Measurements from ENCODE around the gene LOXHD1.

LOXHD1 gene

GRCh38 chr18:46680784-46681695, 24.0 kb upstream of the LOXHD1 start:
- H3K79me1 ChIP-seq (ENCODE audit: low read length) = no peaks in the 10 kb centered on the region
- no CpG with 5 or more reads among the region's 12 CpGs for WGBS (ENCODE audit: extremely low coverage, insufficient coverage, insufficient read length)
- H2BK5ac ChIP-seq (ENCODE audit: low read depth, low read length, poor library complexity) = no peak overlapping the region
- no peaks in the 10 kb centered on the region for H3K4me1 ChIP-seq (ENCODE audit: control insufficient read depth in 1 of 2, insufficient read depth in 2 of 2, low read length in 2 of 2)
- DNase-seq = no peak
- no peak overlapping the region for H3K4ac ChIP-seq (ENCODE audit: low read depth, low read length)
- no peak overlapping the region for H4K8ac ChIP-seq (ENCODE audit: low read depth, low read length)
- no peak overlapping the region for H3K27ac ChIP-seq (ENCODE audit: low read depth, low read length)
- H3K4me3 ChIP-seq (ENCODE audit: low read depth, low read length) = no peak overlapping the region
- H4K12ac ChIP-seq (ENCODE audit: low read depth, low read length) = no peak overlapping the region
- H2BK12ac ChIP-seq (ENCODE audit: low read length) = no peak overlapping the region
- H4K91ac ChIP-seq (ENCODE audit: low read depth, low read length) = no peak overlapping the region
- no peak overlapping the region for H3K18ac ChIP-seq (ENCODE audit: low read length)
- H3K9ac ChIP-seq (ENCODE audit: low read length) = no peak overlapping the region
- H3K23ac ChIP-seq (ENCODE audit: low read length) = no peak overlapping the region
- no peak overlapping the region for H2BK120ac ChIP-seq (ENCODE audit: insufficient read depth, low read length, poor library complexity)
- H2AFZ ChIP-seq (ENCODE audit: insufficient read depth, low read length, poor library complexity) = no peak overlapping the region
- H3K14ac ChIP-seq (ENCODE audit: low read length) = no peak overlapping the region
- no peak overlapping the region for H2AK5ac ChIP-seq (ENCODE audit: low read length)
- no peak overlapping the region for H3K4me2 ChIP-seq (ENCODE audit: low read length)
- H3K9me3 ChIP-seq (ENCODE audit: insufficient read depth, low read depth, low read length) = peaks cover 2% of the 10 kb centered on the region
- H3K36me3 ChIP-seq (ENCODE audit: control insufficient read depth in 1 of 2, insufficient read depth in 2 of 2, low read length in 2 of 2) = no peaks in the 10 kb centered on the region
- no peaks in the 10 kb centered on the region for H3K79me2 ChIP-seq (ENCODE audit: control insufficient read depth, insufficient read depth, low read length, poor library complexity)
- H3K27me3 ChIP-seq (ENCODE audit: insufficient read depth, low read length) = no peaks in the 10 kb centered on the region

GRCh38 chr18:46679846-46680598, 23.0 kb upstream of the LOXHD1 start:
- no peak overlapping the region for H2BK5ac ChIP-seq (ENCODE audit: low read depth, low read length, poor library complexity)
- H4K8ac ChIP-seq (ENCODE audit: low read depth, low read length) = no peak overlapping the region
- H3K14ac ChIP-seq (ENCODE audit: low read length) = no peak overlapping the region
- no peak overlapping the region for H4K91ac ChIP-seq (ENCODE audit: low read depth, low read length)
- H2BK12ac ChIP-seq (ENCODE audit: low read length) = no peak overlapping the region
- H3K27ac ChIP-seq (ENCODE audit: low read depth, low read length) = no peak overlapping the region
- no peak overlapping the region for H3K23ac ChIP-seq (ENCODE audit: low read length)
- no peaks in the 10 kb centered on the region for H3K79me1 ChIP-seq (ENCODE audit: low read length)
- H3K36me3 ChIP-seq (ENCODE audit: control insufficient read depth in 1 of 2, insufficient read depth in 2 of 2, low read length in 2 of 2) = no peaks in the 10 kb centered on the region
- H3K79me2 ChIP-seq (ENCODE audit: control insufficient read depth, insufficient read depth, low read length, poor library complexity) = no peaks in the 10 kb centered on the region
- peaks cover 2% of the 10 kb centered on the region for H3K9me3 ChIP-seq (ENCODE audit: insufficient read depth, low read depth, low read length)
- H3K18ac ChIP-seq (ENCODE audit: low read length) = no peak overlapping the region
- H3K4me2 ChIP-seq (ENCODE audit: low read length) = no peak overlapping the region
- H2AFZ ChIP-seq (ENCODE audit: insufficient read depth, low read length, poor library complexity) = no peak overlapping the region
- H2BK120ac ChIP-seq (ENCODE audit: insufficient read depth, low read length, poor library complexity) = no peak overlapping the region
- no peak overlapping the region for H3K4me3 ChIP-seq (ENCODE audit: low read depth, low read length)
- no peaks in the 10 kb centered on the region for H3K4me1 ChIP-seq (ENCODE audit: control insufficient read depth in 1 of 2, insufficient read depth in 2 of 2, low read length in 2 of 2)
- no CpG with 5 or more reads among the region's 52 CpGs for WGBS (ENCODE audit: extremely low coverage, insufficient coverage, insufficient read length)
- H3K4ac ChIP-seq (ENCODE audit: low read depth, low read length) = no peak overlapping the region
- H3K9ac ChIP-seq (ENCODE audit: low read length) = no peak overlapping the region
- H3K27me3 ChIP-seq (ENCODE audit: insufficient read depth, low read length) = no peaks in the 10 kb centered on the region
- DNase-seq = no peak
- H4K12ac ChIP-seq (ENCODE audit: low read depth, low read length) = no peak overlapping the region
- no peak overlapping the region for H2AK5ac ChIP-seq (ENCODE audit: low read length)

GRCh38 chr18:46678785-46679399, 21.9 kb upstream of the LOXHD1 start:
- H3K79me2 ChIP-seq (ENCODE audit: control insufficient read depth, insufficient read depth, low read length, poor library complexity) = no peaks in the 10 kb centered on the region
- no peaks in the 10 kb centered on the region for H3K4me1 ChIP-seq (ENCODE audit: control insufficient read depth in 1 of 2, insufficient read depth in 2 of 2, low read length in 2 of 2)

GRCh38 chr18:46678041-46678440, 21.0 kb upstream of the LOXHD1 start:
- Histone ChIP-seq H4K12ac (ENCODE audit: low read depth, low read length) (no peak overlapping the region), H4K91ac (ENCODE audit: low read depth, low read length) (no peak overlapping the region)

More at GRCh38 chr18:46678785-46679399, 21.9 kb upstream of the LOXHD1 start:
- Histone ChIP-seq H2BK5ac (ENCODE audit: low read depth, low read length, poor library complexity) (no peak overlapping the region), H3K14ac (ENCODE audit: low read length) (no peak overlapping the region), H2BK120ac (ENCODE audit: insufficient read depth, low read length, poor library complexity) (no peak overlapping the region), H3K27ac (ENCODE audit: low read depth, low read length) (no peak overlapping the region), H4K12ac (ENCODE audit: low read depth, low read length) (no peak overlapping the region), H2AK5ac (ENCODE audit: low read length) (no peak overlapping the region), H2BK12ac (ENCODE audit: low read length) (no peak overlapping the region), H3K27me3 (ENCODE audit: insufficient read depth, low read length) (no peaks in the 10 kb centered on the region), H3K9me3 (ENCODE audit: insufficient read depth, low read depth, low read length) (peaks cover 2% of the 10 kb centered on the region), H3K4ac (ENCODE audit: low read depth, low read length) (no peak overlapping the region), H3K9ac (ENCODE audit: low read length) (no peak overlapping the region), H4K8ac (ENCODE audit: low read depth, low read length) (no peak overlapping the region), H3K36me3 (ENCODE audit: control insufficient read depth in 1 of 2, insufficient read depth in 2 of 2, low read length in 2 of 2) (no peaks in the 10 kb centered on the region), H3K79me1 (ENCODE audit: low read length) (no peaks in the 10 kb centered on the region), H3K4me2 (ENCODE audit: low read length) (no peak overlapping the region), H3K18ac (ENCODE audit: low read length) (no peak overlapping the region), H3K23ac (ENCODE audit: low read length) (no peak overlapping the region), H4K91ac (ENCODE audit: low read depth, low read length) (no peak overlapping the region), H3K4me3 (ENCODE audit: low read depth, low read length) (no peak overlapping the region), H2AFZ (ENCODE audit: insufficient read depth, low read length, poor library complexity) (no peak overlapping the region)
- WGBS (ENCODE audit: extremely low coverage, insufficient coverage, insufficient read length) = no CpG with 5 or more reads among the region's 10 CpGs
- DNase-seq = no peak

More at GRCh38 chr18:46678041-46678440, 21.0 kb upstream of the LOXHD1 start:
- no peak overlapping the region for H2BK120ac ChIP-seq (ENCODE audit: insufficient read depth, low read length, poor library complexity)
- no peaks in the 10 kb centered on the region for H3K27me3 ChIP-seq (ENCODE audit: insufficient read depth, low read length)
- H3K18ac ChIP-seq (ENCODE audit: low read length) = no peak overlapping the region
- no peak overlapping the region for H3K14ac ChIP-seq (ENCODE audit: low read length)
- no peaks in the 10 kb centered on the region for H3K36me3 ChIP-seq (ENCODE audit: control insufficient read depth in 1 of 2, insufficient read depth in 2 of 2, low read length in 2 of 2)
- no peaks in the 10 kb centered on the region for H3K79me1 ChIP-seq (ENCODE audit: low read length)
- H3K4me2 ChIP-seq (ENCODE audit: low read length) = no peak overlapping the region
- no peak overlapping the region for H2BK5ac ChIP-seq (ENCODE audit: low read depth, low read length, poor library complexity)
- no peak overlapping the region for H3K4ac ChIP-seq (ENCODE audit: low read depth, low read length)
- no peaks in the 10 kb centered on the region for H3K79me2 ChIP-seq (ENCODE audit: control insufficient read depth, insufficient read depth, low read length, poor library complexity)
- no peak overlapping the region for H2AFZ ChIP-seq (ENCODE audit: insufficient read depth, low read length, poor library complexity)
- H3K27ac ChIP-seq (ENCODE audit: low read depth, low read length) = no peak overlapping the region
- no peaks in the 10 kb centered on the region for H3K4me1 ChIP-seq (ENCODE audit: control insufficient read depth in 1 of 2, insufficient read depth in 2 of 2, low read length in 2 of 2)
- no peak overlapping the region for H3K9ac ChIP-seq (ENCODE audit: low read length)
- DNase-seq = no peak
- peaks cover 2% of the 10 kb centered on the region for H3K9me3 ChIP-seq (ENCODE audit: insufficient read depth, low read depth, low read length)
- H2AK5ac ChIP-seq (ENCODE audit: low read length) = no peak overlapping the region
- WGBS (ENCODE audit: extremely low coverage, insufficient coverage, insufficient read length) = no CpG with 5 or more reads among the region's 3 CpGs
- no peak overlapping the region for H2BK12ac ChIP-seq (ENCODE audit: low read length)
- no peak overlapping the region for H4K8ac ChIP-seq (ENCODE audit: low read depth, low read length)
- no peak overlapping the region for H3K23ac ChIP-seq (ENCODE audit: low read length)
- H3K4me3 ChIP-seq (ENCODE audit: low read depth, low read length) = no peak overlapping the region

Data from trophoblast cell (in vitro differentiated cells and primary cell).